Posterior vena cava (tissue), 2 donors: Measurements from ENCODE around the gene MAP3K1. TPM values are rescaled to one million over a fixed set of nuclear protein-coding genes. Genes with fewer than 3 reads are reported as not detected.
A peak's percentile ranks its signal among the peaks of the same experiment; 100 is the strongest.

Source experiments
- DNase-seq: peaks from one replicate; pipeline ENCODE4 v3.0.0-alpha.2; 2020; ENCODE audit warnings: low spot score
- intact Hi-C, 2 donors: fragments of 100-400 bp; cut with DNase I; formaldehyde crosslinking; loops; one replicate each; pipeline versions ENCODE4 v1.14.1 to v1.14.2; 2022 to 2023
- total RNA-seq, 2 donors: library from RNA; stranded (reverse); fragmentation: NEBNext Ultra II Directional; extraction: Animal tissue kit (Norgen Biotek cat#: 25700); gene quantifications; one replicate each; pipeline ENCODE4 v1.2.1, GENCODE V29; 2021
- donor health status: DM: yes; HTN: yes; CAD: no.
- donor health status: DM: yes; HTN: yes; CAD: no.

The MAP3K1 gene
- total RNA-seq, 2 donors from 2014 or later = 10.4 to 12.0 TPM

DNA sequence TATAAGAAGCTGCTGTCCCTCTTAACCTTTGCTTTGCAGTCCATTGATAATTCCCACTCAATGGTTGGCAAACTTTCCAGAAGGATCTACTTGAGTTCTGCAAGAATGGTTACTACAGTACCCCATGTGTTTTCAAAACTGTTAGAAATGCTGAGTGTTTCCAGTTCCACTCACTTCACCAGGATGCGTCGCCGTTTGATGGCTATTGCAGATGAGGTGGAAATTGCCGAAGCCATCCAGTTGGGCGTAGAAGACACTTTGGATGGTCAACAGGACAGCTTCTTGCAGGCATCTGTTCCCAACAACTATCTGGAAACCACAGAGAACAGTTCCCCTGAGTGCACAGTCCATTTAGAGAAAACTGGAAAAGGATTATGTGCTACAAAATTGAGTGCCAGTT is 66.2 kb downstream of the MAP3K1 start:
- no peak for DNase-seq
- intact Hi-C loops = no loop called here

DNA sequence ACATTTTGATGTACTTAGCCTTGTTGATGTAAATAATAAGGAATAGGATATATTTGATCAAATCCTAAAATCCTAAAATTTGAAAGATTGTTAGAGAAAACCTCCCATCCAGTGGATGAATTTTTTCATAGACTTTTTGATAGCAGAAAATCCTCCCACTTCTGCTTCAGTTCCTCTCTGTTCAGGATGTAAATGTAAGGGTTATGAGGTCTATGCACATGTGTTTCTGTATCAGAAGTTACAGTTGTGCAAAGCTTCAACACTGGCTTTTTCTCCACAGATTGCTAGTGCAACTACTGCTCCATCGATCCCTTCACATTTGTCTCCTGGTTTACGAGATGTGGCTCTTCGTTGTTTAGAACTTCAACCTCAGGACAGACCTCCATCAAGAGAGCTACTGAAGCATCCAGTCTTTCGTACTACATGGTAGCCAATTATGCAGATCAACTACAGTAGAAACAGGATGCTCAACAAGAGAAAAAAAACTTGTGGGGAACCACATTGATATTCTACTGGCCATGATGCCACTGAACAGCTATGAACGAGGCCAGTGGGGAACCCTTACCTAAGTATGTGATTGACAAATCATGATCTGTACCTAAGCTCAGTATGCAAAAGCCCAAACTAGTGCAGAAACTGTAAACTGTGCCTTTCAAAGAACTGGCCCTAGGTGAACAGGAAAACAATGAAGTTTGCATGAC is 78.1 kb downstream of the MAP3K1 start:
- intact Hi-C loops = no loop called here
- DNase-seq = no peak

DNA sequence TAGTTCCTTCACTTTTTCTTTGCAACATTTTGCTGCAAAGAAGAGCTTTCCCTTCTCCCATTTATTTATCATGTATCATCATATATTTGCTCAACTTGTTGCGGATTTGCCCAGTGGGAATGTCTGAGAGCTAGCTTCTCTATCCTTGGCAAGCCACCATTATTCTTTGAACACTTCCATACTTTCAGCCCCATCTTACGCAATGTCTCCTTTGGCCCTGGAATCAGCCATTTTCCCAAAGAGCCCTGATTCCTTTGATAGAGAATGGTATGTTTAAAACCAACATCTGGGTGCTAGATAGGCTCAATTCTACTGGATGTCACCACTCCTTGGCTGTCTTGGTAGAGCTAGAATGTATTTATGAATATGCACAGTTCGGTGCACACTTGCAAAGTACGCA is 81.4 kb downstream of the MAP3K1 start:
- intact Hi-C loops = no loop called here

DNA sequence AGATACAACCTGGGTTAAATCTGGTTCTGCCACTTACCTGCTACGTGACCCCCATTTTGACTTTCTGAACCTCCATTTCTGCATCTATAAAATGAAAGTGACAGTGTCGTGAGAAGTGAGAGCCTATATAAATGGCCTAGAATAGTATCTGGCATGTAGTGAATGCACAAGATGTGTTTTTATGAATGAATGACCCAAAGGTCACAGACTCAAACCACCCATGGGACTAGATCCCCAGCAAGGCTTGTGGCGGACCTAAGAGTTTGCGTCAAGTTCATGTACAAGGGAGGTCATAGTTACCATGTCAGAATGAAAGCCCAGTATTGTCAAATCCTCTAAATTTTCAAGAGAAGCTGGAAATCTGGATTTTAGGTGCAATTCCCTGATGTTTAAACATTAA is 82.9 kb downstream of the MAP3K1 start:
- no peak for DNase-seq
- intact Hi-C loops = no loop called here

More for the DNA sequence above, 81.4 kb downstream of the MAP3K1 start:
- no peak for DNase-seq

DNA sequence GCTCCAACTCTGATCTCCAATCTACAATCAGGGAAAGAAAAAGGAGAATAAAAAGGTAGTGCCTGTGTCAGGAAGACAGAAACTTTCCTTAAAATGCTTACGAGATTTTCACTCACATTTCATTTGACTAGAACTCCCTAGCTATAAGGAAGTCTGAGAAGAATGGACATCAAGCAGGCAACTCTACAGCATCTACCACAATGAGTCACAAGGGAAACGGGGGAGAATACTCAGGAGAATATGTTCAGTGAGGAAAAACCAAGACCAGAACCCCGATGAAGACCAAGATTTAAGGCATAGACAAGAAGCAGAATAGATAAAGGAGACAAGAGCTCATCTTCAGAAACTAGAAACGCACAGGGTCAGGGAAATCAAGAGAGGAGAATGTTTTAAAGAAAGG is 85.0 kb downstream of the MAP3K1 start:
- intact Hi-C loops = loop anchor here (5.0 to 10.0 kb wide), 3 partner anchors 232 to 1564 kb away; partner anchors contain the start of gene PLK2 (in 1 of the 2)
- DNase-seq = no peak

DNA sequence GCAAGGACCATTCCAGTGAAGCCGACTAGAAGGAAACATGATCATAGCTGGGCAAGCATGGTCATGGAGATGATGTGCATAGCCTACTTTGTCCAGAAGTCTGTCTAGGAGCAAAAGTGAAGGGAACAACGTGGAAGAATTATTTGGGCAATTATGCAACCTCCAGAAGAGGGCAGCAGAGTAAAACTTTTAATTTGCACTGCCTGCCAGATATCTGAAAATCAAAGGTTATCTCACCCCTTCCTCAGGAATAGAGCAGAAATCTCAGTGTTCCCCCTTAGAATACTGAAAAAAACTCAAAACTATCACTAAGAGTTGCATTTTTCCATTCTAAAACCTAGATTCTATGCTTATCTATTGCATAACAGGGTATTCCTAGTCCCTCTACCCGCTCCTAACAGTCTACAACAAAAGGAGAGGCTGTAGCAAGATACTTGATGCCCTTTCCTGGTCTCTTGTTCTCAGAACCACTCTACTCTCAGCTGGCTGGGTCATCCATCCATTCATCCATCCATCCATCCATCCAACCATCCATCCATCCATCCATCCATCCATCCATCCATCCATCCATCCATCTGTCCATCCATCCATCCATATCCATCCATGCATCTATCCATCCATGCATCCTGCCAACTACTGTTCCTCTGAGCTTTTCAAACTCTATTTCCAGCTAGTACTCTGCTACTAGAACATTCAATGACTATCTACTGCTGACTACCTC is 85.7 kb downstream of the MAP3K1 start:
- intact Hi-C loops = loop anchor here (5.0 to 10.0 kb wide), 3 partner anchors 231 to 1564 kb away; partner anchors contain the start of gene PLK2 (in 1 of the 2)
- no peak for DNase-seq

DNA sequence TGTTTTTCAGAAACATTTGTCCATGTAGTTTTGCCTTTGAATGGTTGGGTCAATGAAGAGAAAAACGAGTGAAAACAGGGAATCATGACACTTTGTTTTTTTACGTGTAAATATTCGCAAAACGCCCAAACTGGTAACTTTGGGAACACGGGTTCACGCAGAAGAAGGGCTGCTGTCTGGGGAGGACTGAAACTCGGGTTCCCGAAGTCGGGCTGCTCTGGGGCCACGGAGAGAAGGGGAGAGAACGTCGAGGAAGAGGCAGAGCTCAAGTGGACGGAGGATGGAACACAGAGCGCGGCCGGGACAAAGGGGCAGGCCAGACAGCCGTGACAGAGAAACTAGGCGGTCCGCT is 93.6 kb downstream of the MAP3K1 start:
- intact Hi-C loops = loop anchor here in 1 of 2 donors (10.0 kb wide), 1 partner anchor 1556 kb away; the partner anchor contains the start of gene PLK2
- DNase-seq = peak; percentile 93

DNA sequence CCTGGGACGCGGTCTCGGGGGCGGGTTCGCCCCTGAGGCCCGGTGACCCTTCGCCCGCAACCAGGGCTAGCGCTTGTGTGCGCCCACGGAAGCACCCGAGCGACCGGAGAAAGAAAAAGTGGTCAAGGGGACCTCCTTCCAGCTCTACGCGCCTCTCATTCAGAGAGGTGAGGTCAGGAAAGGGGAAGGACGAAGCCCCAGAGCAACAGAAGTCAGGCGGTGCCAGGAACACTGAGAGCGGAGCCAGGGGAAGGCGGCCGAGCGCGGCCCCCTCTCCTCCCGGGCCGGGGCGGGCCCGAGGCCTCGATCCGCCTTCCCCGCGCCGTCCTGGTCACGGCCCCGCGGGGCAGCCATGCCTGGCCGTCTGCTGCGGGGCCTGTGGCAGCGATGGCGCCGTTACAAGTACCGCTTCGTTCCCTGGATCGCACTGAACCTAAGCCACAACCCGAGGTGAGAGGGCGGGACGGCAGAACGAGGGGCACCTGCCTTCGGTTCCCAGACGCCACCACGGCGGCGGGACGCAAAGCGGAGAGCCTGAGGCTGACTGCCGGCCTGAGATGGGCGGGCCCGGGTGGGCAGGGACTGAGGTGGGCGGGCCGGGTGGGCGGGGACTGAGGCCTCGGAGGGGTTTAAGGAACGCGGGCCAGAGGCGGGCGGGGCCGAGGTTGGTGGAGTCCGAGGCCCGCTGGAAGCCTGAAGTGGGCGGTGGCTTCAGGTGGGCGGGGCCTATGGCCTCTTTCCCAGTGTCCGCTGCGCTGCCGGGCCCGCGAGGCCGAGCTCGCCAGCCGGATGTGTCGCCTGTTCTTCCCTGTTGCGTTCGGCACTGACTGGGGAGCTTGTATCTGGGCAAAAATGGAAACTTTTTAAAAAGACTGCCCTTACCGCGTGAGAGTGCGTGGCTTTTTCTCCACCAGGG is 94.2 kb downstream of the MAP3K1 start, which contains the start of gene SETD9:
Gene SETD9 (plus strand): TSS at position 303 of the 916 bp plus-strand sequence. CDS start 50 bp downstream, at position 353.
- intact Hi-C loops = loop anchor here in 1 of 2 donors (10.0 kb wide), 1 partner anchor 1555 kb away; the partner anchor contains the start of gene PLK2

DNA sequence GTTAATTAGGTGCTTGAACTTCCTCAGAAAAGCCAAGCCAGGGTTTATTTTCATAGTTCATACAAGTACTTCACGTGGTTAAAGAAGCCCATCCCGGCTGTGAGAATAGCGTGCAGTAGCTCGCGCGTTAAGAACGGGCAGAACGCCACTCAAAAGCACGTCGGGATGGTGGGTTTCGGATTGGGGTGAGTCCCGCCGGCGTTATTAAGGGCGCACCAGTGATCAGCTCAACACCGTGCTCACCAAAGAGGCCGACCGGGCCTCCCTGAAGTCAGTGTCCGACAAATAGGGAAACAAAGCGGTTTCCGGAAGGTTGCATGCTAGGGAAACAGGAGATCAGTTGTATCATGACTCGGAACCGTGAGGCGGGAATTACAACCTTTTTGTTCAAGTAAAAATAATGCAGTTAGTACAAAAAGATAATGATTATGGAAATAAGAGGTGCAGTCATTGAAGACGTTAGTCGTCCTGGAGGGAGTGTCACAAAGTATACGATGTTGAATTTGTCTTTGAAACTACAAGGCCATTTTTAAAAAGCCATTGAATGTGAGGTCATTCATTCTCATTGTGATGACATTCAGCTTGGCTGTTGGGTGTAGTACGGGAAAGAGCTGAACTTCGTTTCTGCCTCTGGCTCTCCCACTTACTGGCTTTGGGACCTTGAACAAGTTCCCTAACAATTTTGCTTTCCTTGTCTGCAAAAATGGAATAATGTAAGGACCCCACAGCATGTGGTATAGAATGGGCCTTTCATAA is 95.0 kb downstream of the MAP3K1 start:
- intact Hi-C loops = no loop called here
- DNase-seq = peak; percentile 85

More for the DNA sequence above, 94.2 kb downstream of the MAP3K1 start, which contains the start of gene SETD9:
- peak; percentile 100 for DNase-seq

DNA sequence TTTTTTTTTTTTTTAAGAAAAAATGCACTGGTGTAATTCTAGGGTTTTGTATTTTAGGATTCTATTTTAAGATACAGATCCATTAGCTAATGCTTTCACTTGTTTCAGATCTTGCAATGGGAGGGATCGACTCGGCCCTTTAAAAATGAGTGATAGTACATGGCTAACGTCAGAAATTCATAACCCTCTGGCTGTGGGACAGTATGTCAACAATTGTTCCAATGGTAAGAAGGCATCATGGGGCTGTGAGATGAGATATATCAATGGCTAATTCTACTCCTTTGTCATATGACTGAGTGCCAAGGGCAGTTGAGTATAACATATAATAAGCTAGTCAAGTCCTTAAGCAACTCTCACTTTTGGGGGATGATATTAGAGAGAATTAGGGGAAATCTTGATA is 98.4 kb downstream of the MAP3K1 start:
- intact Hi-C loops = no loop called here
- no peak for DNase-seq

DNA sequence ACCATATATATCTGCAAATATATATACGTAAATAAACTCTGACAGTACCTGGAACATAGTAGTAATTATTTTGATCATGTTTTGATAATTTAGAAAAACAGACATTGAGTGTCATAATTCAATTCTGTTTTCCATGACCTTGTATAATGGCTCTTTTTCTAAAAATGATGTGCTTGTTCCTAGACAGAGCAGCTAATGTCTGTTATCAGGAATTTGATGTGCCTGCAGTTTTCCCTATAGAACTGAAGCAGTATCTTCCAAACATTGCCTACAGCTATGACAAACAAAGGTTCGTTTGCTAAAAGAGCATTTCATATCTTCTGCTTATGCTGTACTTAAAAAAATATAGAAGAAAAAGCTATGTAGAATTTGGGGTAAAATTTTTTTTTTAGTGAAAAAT is 99.3 kb downstream of the MAP3K1 start:
- no peak for DNase-seq
- intact Hi-C loops = no loop called here

DNA sequence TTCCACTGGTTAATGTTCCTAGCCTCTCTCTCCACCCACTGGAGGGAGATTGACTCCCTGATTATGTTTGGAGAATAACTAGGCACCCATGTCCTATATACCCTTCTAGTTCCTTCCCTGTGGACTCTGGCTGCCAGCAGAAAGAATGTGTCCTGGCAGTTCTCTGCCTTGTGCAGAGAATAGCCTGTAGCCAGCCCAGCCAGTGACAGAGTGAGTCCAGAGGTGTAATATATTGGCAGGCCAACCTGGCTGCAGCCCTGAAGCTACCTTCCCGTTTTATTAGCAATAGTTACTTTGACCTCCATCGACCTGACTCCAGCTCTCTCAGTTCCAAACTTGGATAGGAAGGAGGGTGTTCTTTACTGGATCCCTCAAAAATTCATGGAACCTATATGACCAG is 102.2 kb downstream of the MAP3K1 start:
- intact Hi-C loops = no loop called here

DNA sequence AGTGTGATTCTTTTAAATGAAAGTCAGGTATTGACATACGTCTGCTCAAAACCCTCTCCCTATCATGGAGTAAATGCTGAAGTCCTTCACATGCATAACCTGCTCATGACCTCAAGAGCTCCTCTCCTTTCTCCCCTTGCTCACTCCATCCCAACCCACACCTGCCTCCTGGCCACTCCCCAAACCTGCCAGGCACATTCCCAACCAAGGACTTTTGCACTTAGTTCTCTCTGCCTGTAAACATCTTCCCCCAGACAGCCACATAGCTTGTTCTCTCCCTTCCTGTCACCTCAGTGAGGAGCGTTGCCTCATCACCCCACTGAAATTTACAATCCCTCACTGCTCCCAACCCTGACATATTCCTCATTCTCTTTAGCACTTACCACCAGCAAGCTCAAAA is 102.7 kb downstream of the MAP3K1 start:
- intact Hi-C loops = no loop called here
- no peak for DNase-seq

More for the DNA sequence above, 102.2 kb downstream of the MAP3K1 start:
- no peak for DNase-seq

DNA sequence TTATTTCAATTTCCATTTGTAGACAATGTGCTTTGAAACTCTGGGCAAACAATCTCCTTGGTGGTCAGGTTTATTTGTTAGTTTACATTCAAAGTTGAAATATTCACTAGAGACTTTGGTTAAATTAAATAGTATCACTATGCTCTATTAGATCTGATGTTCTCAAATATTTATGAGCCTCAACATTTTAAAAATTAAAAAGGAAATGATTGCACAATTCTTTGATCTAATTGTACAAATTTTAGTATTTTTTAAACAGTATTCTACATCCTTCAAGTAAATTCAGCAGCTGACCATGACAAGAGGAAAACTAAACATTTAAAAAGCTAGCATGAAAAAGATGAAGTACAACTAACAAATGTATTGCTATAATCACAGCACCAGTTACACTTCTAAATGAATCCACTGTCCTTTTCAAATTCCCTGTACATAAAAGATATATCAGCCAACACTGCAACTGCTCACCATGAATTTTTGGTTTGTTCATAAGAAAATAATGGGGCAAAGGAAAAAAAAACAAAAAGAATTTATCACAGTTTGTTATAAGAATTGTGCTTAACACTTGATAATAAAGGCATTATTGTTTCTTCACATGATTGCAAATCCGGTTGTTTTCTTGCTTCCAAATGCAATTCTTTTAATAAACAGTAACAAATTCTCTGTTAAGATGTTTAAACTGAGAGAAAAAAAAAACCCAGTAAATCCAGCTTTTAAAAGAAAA is 104.8 kb downstream of the MAP3K1 start:
- no peak for DNase-seq
- intact Hi-C loops = no loop called here

DNA sequence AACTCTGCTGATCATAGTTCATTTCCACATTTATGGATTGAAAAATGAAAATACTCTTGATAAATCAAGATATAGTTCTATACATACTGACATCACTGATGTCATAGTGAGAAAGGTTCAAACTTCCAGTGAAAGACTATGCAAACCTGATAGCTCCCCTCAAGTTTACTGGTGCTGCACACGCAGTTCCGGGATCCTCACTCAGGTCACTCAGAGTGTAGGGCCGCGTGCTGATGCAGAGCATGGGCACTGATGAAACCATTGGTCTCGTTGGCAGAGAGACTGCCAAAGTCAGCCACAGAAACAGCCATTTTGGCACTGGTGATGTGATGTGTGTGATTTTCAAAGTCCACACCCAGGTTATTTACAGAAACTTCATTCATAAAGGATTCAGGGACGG is 107.6 kb downstream of the MAP3K1 start:
- DNase-seq = peak; percentile 59
- intact Hi-C loops = no loop called here

DNA sequence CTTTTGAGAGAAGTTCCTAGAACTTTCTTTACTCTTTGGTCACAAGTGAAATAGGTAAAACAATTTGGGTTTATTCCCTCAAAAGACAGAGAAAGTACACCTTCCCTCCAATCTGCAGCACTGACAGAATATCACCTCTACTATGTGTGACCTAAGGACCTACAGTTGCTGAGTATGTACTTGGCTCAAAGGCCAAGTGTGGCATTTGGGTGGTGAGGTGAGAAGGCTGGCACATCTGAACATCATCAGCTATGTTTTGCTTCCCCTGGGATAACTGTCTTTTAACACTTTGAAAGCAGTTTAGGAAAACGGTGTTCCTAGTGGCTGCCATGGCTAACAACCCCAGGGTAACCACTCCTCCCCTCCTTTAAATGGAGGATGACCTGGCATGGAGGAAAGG is 119.0 kb downstream of the MAP3K1 start:
- intact Hi-C loops = no loop called here

DNA sequence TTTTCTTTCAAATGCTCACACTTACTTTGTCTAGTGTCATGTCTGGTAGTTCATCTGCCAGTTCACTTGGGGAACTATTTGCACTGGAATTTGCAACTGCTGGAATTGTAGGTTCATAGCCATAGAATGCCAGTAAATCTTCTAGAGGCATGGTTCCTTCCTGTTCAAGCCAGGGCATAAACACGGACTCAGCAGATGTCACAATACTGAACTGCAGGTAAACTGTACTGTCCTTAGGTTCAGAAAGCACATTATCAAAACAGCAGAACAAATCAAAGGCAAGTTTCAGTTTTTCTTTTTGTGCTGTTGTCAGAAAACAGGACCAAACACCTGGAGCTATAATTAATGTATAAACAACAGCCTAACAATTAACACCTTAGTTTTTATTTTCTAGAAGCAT is 123.5 kb downstream of the MAP3K1 start:
- DNase-seq = no peak
- intact Hi-C loops = no loop called here

More for the DNA sequence above, 119.0 kb downstream of the MAP3K1 start:
- DNase-seq = no peak

DNA sequence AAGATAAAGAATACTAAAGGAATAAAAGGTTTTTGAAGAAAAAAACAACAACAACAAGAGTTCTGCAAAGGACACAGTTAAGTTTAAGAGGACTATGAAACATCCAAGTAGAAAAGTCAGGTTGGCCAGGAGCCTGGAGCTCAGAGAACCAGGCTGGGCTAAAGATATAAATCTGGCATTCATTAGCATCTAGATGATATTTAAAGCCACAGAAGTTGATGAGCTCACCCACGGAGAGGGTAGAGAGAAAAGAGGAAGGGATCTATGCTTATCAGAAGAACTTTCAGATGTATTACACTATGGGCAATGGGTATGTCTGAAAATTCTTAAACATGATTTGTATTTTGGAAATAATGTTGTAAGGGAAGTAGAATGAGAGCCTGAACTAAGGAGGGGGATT is 126.6 kb downstream of the MAP3K1 start:
- intact Hi-C loops = no loop called here
- no peak for DNase-seq
